Urothelium cell line (cell line): ENCODE measurements around the gene LRRC3C.

Experiments
- DNase-seq: peaks from one replicate; pipeline ENCODE4 v3.0.0; 2011; ENCODE audit warnings: low spot score, mixed read lengths
- FAIRE-seq: peaks from 2 replicates; lab custom pipeline; 2011; peaks lifted over from hg19 to GRCh38; lab: Jason Lieb, UNC

The LRRC3C gene

DNA sequence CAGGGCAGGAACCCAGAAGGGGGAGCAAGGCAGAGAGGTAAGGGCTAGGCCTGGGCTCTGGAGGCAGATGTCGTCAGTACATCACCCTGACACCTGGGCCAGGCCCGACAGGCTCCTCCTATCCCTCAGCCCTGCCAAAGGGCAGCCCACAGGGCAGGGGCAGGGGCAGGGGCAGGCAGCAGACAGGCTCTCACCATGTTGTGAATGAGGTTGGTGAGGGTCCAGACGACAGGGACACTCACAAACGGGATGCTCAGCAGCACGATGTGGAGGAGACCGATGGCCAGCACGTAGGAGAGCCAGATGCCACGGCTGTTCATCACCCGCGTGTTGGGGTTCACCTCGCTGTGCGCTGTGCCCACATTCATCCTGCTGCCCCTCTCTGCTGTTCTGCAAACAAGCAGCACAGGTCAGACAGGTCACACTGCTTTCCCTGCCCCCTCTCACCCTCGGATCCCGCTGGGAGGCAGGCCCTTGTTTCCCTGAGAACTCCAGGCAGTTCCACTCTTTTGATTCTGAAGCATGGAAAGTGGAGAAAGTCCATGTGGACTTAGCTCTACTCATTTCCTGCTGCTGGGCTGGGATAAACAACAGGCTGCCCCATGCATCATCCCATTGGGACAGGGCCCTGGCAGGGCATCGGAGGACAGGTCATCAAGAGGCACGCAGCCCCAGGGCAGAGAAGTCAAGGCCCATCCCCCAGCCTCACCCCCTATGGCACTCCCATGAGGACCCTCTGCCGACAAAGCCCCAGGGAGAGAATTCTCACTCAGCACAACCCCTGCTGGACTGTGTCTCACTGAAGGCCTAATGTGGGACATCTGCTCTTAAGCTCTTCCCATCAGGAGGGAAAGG lies 3.5 kb upstream of the LRRC3C start:
- FAIRE-seq, result peak; percentile 20
- DNase-seq, result no peak

DNA sequence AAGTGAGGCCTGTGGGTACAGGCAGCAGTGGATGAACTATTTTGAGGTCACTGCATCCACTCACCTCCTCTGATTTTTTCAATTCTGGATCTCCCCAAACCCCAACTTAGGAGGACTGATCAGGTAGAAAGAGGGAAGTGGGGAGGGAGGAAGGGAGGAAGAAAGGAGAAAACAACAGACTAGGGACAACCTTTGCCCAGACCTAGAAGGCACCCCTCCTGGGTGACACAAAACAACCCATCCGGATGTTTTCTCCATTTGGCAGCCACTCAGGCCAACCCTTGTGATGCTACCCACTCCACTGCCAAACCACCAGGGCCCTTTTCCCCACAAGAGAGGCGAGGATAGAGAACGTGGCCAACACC lies 2.9 kb upstream of the LRRC3C start:
- DNase-seq, result no peak
- no peak for FAIRE-seq

DNA sequence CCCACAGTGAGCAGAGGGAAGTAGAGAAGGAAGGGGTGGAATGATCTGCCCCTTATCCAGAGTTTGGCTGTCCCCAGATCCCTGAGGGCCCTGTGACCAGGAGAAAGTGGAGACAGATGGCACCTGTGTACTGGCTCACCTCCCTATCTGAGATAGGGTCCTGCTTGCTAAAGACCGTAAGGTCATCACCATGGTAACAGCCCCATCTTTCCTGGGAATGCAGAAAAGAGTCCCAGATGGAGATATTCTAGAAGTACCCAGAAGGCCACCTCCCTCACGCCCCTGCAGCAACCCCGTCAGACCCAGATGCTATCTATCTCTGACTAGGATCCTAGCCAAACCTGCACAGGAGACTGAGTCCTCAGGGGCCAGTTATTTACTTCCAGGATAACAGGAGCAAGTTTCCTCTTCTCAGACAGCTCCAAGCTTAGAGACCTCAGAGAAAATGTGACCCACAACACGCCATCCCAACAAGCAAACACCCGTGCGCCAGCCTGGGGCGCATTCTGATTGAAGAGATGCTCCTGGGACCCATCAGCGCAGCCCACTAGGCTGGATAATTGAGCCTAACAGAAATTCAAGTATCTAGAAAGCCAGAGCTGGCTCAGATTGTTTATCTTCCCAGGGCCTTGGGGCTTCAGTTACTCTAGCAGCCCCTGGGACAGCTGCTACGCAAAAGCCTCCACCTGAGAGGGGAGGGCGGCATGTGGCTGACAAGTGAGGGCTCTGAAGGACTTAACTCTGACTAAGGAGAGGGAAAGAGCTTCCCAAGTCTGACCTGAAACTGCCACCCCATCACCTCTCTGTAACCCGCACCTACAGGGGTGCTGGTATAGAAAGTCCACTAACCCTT lies 2.0 kb upstream of the LRRC3C start:
- FAIRE-seq, result no peak
- no peak for DNase-seq

DNA sequence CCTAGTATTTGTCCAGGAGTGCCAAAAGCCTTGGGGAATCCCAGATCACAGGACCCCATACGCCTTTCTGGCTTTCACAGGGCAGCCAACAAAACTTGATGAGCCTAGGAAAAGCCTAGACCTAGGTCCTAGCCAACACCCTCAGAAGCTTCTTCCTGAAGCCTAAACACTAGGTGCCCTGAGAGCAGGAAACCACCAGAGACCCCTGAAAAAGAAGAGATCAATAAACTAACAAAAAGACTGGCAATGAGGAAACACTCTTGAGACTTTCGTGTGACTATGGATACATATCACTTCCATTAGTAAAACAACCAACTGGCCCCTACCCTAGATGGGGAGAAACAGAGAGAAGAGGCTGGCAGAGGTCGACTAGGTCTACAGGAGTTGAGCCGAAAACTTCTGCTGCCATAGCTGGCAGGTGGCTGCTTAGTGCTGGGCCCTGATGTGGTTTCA lies 1.4 kb upstream of the LRRC3C start:
- no peak for DNase-seq
- no peak for FAIRE-seq

DNA sequence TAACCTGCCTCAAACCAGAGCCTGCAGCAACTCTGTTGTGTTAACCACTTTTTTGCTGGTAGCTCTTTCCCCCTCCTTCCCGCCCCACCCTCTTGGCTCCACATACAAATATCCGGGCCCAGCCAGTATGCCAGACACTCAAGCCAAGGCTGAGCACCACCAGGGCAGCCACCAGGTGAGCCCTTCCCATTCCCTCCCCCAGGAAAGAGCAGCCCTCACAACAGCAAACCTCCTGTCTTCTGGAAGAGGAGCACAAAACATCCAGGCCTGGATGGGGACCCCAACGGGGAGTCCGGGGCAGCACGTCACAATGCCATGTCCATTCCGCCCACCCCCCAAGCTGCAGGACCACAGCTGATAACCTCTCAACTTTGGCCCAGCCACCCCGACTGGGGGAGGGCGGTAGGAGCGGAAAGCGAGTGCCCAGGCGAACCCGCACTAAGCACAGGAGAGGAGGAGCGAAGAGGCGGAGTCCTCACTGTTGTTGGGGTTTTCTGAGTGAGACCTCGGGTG lies 888 bp upstream of the LRRC3C start:
- FAIRE-seq (no peak), DNase-seq (peak; percentile 46)

DNA sequence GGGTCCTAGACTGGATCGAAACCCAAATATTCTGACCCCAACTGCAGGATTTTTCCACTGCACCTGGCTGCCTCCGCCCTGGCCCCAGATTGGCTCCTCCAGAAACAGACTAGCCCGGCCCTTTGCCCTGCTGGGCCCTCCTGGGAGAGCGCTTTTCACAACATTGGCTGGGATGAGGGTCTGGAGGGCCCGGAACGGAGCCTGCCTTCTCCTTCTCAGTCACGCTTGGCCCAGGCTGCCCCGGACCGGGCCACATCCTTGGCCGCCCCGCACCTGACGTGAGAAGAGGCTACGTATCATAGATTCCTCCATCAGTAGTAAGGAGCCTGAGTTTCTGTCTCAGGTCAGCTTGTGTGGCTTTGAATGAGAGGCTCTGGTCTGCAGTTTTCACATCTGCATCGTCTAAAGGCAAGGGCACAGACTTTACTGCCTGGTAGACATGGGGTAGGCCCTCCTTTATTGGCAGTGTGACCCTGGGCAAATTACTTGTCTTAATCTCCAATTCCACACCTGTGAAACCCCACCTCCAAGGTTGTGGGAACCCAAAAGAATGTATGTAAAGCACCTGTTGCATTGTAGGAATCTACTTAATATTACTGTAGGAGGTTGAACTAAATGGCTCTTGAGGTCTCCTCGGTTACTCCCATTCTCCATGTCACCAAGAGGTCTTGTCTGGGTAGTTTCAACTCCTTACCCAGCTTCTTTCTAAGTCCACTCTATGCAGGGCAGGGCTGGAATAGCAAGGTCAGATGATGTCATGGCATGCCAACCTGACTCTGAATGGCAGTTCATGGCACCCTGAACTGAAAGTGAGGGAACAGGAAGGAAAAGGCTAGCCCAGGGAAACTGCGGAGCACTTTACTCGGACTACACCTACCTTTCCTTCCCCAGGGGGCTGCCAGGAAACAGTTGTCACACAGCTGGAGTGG lies 661 bp downstream of the LRRC3C start:
- FAIRE-seq (no peak), DNase-seq (no peak)

DNA sequence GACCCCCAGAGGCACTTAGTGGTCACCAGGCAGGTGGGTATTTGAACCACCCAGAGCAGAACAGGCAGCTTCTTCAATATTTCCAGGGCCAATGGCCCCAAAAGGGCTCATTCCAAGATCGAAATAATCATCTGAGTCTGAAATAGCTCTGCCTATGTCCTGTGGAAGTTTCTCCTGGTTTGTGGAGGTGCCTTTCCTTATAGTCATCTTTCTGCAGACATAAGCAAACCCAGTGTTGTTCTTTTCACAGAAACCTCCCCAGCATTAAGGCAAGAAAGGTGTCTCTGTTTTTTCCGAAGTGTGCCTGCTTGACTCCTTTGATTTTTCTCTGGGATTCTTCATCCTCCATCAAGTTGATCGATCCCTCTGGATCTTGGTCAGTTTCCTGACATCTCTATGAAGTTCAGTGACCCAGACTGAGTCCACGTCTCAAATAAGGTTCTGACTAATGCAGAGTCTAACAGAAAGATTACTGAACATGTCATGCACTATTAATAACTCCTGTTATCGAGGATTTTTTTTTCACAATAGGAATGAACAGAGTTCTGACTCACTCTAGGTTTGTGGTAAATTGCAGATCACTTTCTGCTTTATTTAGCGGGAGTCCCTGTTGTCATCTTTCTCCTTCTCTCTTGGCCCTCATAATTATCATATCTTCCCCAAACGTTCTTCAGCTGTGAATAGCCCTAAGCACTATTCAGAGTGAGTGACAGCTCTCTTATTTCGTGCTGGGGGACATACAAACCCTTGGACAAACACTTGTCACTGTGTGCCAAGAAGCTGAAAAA lies 1.5 kb downstream of the LRRC3C start:
- DNase-seq, result peak; percentile 69
- FAIRE-seq, result no peak

DNA sequence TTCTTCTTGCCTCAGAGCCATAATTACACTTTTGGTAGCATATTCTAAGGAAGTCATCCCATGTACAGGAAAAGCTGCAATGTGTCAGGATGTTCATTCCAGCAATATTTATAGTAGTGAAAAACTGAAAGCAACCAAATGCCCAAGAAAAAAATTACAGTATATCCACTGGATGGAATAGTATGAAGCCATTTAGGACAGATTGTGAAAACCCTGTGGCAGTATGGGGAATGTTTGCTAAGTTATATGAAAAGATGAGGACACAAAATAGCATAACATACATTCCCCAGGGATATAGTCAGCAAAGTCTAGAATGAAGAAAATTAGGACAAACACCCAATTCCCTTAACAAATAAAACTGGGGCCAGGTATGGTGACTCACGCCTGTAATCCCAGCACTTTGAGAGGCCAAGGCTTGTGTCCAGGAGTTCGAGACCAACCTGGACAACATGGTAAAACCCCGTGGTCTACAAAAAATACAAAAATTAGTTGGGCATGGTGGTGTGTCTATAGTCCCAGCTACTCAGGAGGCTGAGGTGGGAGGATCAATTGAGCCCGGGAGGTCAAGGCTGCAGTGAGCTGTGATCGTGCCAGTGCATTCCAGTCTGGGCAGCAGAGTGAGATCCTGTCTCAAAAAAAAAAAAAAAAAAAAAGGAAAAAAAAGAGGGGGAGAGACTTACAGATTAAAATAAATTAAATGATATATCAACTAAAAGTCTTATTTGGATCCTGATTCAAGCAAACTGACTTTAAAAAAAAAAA lies 2.3 kb downstream of the LRRC3C start:
- peak; percentile 35 for DNase-seq
- no peak for FAIRE-seq

DNA sequence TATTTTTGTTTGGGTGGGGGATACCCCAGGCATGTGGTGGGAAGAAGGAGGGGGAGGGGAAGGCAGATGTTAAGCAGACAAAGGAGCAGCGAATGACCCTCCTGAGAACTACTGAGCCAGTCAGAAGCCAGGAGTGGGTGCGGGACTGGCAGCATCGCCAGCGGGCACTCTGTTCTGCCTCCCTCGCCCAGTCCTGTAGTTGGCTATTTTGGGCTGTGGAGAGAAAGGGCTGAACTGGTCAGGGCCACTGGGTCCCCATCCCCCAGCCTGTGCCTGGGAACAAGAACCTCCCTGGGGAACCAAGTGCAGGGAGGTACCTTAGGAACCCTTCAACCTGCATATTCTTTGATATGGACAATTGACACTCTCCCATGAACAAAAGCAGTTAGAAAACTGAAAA lies 6.4 kb downstream of the LRRC3C start:
- no peak for DNase-seq
- no peak for FAIRE-seq

DNA sequence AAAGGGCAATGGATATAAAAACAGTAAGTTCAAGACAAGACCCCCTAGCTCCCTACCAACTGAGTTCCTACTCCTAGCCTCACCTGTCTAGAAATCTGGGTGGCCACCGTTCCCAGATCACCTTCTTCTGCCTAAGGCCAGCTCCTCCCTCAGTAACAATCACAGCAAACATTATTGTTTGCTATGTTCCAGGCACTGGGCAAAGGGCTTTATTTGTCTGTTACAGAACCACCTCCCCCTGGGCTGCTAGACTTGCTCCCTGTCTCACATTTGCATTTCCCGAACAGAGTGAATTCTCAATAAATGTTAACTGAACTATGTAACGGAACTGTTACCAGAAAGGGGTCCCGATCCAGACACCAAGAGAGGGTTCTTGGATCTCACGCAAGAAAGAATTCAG lies 6.8 kb downstream of the LRRC3C start:
- FAIRE-seq, result no peak
- no peak for DNase-seq

DNA sequence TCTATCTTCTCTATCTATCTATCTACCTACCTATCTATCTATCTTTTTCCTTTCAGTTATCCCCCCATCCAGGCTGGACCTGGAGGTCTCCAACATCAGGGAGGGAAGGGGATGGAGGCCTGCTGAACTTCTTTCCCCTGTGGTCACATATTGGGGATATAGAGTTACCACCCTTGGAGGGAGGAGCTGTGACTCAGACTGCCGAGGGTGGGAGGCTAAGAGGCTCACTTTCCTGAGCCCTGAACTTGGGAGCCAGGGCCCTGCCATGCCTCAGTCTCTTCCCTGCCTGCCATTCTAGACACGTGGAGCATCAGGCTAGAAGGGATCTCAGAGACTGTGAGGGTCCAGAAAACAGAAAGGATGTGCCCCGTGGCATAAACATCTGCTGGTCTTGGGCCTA lies 8.4 kb downstream of the LRRC3C start:
- DNase-seq (no peak), FAIRE-seq (no peak)

DNA sequence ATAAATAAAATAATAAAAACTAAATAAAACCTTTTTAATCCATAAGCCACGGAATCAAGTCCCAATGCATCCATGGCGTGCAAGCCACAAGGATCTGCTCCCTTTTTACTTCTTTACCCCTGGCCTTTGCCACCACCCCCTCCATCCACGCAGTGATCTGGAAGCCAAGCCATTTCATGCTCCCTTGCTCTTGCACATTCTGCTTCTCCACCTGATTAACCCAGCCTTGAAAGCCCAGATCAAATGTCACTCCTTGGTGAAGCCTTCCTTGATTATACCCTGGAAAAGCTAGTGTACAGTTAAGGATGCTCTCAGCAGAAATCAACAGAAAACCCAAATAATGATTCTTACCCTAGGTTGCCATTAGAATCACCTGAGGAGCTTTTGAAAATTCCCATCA lies 9.9 kb downstream of the LRRC3C start:
- FAIRE-seq (no peak), DNase-seq (no peak)

DNA sequence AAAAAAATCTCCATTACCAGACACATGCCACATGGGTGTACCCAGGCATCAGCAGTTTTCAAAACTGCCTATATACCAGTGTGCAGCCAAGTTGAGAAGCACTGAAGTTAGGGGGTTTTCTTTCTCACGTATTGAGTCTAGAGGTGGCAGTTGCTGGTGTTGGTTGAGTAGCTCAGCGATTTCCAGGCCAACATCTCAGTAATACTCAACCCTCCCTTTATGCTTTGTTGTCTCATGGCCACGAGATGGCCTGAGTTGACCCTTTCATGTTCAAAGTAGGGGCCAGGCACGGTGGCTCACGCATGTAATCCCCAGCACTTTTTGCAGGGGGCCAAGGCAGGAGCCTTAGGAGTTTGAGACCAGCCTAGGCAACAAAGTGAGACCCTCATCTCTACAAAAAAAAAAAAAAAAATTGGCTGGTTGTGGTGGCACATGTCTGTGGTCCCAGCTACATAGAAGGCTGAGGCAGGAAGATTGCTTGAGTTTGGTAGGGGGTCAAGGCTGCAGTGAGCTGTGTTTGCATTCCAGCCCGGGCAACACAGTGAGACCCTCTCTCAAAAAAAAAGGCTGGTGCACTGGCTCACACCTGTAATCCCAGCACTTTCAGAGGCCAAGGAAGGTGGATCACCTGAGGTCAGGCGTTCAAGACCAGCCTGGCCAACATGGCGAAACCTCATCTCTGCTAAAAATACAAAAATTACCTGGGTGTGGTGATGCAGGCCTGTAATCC lies 10.8 kb downstream of the LRRC3C start:
- no peak for FAIRE-seq
- no peak for DNase-seq

DNA sequence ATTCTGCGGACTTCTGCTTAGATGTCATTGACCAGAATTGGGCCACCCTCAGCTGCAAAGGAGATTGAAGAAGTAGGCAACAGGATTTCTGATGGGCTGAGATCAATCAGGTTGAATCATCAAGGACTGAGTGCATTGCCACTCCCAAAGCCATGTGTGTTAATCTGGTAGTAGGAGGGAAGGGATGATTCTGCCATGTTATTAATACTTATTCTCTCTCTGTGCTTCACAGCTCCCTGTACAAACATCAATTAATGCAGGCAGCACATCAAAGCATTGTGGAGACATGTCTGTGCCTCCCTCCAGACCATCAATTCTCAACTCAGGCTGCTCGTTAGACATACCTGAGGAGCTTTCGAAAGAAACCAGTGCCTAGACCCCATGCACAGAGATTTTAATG lies 11.6 kb downstream of the LRRC3C start:
- FAIRE-seq (no peak), DNase-seq (no peak)

DNA sequence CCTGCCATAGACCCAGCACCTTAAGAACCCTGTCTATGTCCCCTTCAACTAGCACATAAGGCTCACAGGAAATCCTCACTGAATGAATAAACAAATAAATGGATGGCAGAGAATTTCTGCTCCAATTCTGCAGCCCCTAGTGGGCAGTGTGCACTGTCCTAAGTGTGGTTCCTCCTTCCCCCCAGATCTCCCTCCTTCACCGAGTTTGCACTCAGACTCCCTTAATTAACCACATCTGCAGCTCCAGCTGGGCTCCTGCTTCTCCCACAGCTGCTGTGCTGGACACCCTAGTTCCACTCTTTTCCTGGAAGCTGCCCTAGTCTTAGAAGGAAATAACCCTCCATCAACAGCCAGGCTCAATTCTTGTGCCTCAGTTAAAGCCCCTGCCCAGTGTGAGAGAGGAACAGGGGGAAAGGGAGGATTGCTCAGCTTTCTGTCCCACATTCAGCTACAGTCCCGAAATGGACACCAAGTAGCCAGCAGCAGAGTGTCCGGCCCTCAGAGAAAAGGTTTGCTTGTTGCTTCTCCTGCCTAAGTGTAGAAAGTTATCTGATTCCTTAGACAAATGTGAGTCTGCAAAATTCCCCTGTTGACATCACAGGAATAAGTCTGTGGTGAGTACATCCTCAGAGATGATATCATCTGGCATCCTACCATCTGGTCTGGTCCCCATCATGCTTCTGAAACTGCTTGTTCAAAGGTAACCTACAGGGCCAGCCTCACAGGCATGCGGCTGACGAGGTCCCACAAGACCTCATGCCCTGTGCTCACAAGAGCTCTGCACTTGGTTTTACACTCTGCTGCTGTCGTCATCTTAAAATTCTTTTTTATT lies 12.3 kb downstream of the LRRC3C start:
- peak; percentile 59 for DNase-seq
- no peak for FAIRE-seq

DNA sequence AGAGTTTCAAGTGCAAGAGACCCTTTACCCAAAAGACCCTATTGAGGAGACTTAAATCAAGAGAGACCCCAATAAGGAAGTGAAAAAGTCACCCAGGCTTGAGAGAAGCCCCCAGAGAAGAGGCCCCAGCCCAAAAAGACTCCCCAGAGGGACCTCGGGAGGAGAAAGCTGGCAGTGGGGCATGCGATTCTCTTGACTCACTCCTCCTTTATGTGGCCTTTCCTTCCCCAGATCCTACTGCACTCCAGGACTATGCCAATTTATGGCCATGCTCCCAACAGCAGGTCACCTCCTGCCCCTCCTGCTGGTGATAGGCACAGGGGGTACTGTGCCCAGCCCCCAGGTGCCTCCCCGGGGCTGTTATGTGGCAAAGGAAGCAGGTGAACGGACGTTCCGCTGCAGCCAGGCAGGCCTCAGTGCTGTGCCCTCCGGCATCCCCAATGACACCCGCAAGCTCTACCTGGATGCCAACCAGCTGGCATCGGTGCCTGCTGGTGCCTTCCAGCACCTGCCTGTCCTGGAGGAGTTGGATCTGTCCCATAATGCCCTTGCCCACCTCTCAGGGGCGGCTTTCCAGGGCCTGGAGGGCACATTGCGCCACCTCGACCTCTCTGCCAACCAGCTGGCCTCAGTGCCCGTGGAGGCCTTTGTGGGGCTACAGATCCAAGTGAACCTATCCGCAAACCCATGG lies 16.3 kb downstream of the LRRC3C start:
- DNase-seq (no peak), FAIRE-seq (no peak)

DNA sequence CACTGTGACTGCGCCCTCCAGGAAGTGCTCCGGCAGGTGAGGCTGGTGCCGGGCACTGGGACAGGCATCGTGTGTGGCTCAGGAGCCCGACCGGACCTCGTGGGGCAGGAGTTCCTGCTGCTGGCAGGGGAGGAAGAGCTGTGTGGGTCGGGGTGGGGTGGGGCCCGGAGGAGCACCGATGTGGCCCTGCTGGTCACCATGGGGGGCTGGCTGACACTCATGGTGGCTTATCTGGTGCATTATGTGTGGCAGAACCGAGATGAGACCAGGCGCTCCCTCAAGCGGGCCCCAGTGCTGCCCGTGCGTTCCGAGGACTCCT lies 16.8 kb downstream of the LRRC3C start:
- DNase-seq (no peak), FAIRE-seq (no peak)
